Right cardiac atrium (tissue), 5 donors: ENCODE results near the gene PTPRG. TPM values are rescaled to one million over a fixed set of nuclear protein-coding genes. Genes with fewer than 3 reads are reported as not detected.
A peak's percentile ranks its signal among the peaks of the same experiment; 100 is the strongest.

Experiments
- ATAC-seq, 2 donors: fragments of 200-7000 bp; cut with Tn5 transposase; one replicate each; pipeline versions ENCODE4 v1.8.0 to v1.9.1; 2020; ENCODE audit warnings: moderate library complexity in 2 of 2, mild to moderate bottlenecking in 1 of 2
- DNase-seq, 3 donors: peaks; one replicate each; pipeline ENCODE4 v3.0.0-alpha.2; 2020
- H3K27ac ChIP-seq: one replicate; pipeline ENCODE4 v1.5.1; 2013; ENCODE audit warnings: mild to moderate bottlenecking, low read length, control low read depth, moderate library complexity
- H3K27me3 ChIP-seq: one replicate; pipeline ENCODE4 v1.6.1; 2013; ENCODE audit not compliant: control insufficient read depth, insufficient read depth
- H3K4me1 ChIP-seq: one replicate; pipeline ENCODE4 v1.6.1; 2013; ENCODE audit warnings: low read length; ENCODE audit not compliant: control insufficient read depth, insufficient read depth
- H3K4me3 ChIP-seq: one replicate; pipeline ENCODE4 v1.5.1; 2013; ENCODE audit warnings: low read length, control low read depth
- H3K9me3 ChIP-seq: one replicate; pipeline ENCODE4 v1.6.1; 2013; ENCODE audit warnings: low read length; ENCODE audit not compliant: control insufficient read depth
- WGBS: extraction: QIAGEN DNeasy Blood & Tissue Kit; methylation state at CpG from one replicate; pipeline ENCODE4 v1.1.7; 2013; 5-methylcytosine and 5-hydroxymethylcytosine counted together
- intact Hi-C, 4 donors: fragments of 100-400 bp; cut with DNase I; formaldehyde crosslinking; loops; one replicate each; pipeline versions ENCODE4 v1.11.0 to v1.14.0; 2022 to 2023
- polyA plus RNA-seq: library from polyadenylated mRNA; stranded (reverse); fragments of 200-250 nt; gene quantifications from one replicate; pipeline ENCODE4 v1.2.3, GENCODE V29; 2013
- total RNA-seq, 4 donors: library from RNA; stranded (reverse); fragmentation: NEBNext Ultra II Directional; extraction: Animal tissue kit (Norgen Biotek cat#: 25700); gene quantifications; one replicate each; pipeline ENCODE4 v1.2.1, GENCODE V29; 2021
- donor health status: healthy with polysubstance abuse.
- donor health status: DM: no; HTN: yes; CAD: no.
- donor health status: DM: no; HTN: no; CAD: no.
- donor health status: DM: no; HTN: yes; CAD: no; lungs with severe emphysema.
- donor health status: DM: yes; HTN: yes; CAD: no.

PTPRG gene
- total and polyA plus RNA-seq, 5 donors: 8.6 to 50.7 (median 32.3) TPM

DNA sequence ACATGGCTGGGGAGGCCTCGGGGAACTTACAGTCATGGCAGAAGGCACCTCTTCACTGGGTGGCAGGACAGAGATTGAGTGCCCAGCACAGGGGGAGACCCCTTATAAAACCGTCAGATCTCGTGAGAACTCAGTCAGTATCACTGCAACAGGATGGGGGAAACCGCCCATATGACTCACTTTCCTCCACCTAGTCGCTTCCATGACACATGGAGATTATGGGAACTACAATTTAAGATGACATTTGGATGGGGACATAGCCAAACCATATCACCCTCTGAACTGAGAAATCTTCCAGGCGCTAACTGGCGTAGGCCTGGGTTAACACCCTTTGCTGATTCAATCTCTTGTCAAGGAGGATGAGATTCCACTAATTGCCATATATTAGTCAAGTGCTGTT is 419.7 kb downstream of the PTPRG start:
- no peak overlapping the region for H3K4me3 ChIP-seq
- no peak for DNase-seq
- ATAC-seq: peak in 1 of 2 donors; percentile 54
- intact Hi-C loops: no loop called here
- H3K27me3 ChIP-seq: no peaks in the 10 kb centered on the region
- 89% methylated on average over 7 of the region's 7 CpGs for WGBS
- H3K27ac ChIP-seq: no peak overlapping the region
- no peaks in the 10 kb centered on the region for H3K9me3 ChIP-seq
- peaks cover 8% of the 10 kb centered on the region for H3K4me1 ChIP-seq

DNA sequence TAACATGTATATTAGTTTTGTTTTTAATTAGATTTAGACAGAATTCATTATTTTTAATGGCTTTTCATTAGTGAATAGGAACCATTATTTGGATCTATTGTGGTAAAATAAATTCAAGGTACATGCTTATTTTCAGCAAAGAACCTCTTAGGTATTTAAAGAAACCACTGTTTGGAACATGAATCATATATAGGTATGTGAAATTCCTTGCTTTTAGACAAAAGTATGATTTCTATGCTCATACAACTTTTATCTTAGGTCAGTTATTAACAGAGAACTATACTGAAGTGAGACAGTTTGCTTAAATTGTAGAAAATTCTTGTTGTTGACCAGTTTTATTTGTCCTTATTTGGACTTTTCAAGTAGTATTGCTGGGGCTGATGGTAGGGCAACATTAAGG is 422.1 kb downstream of the PTPRG start:
- Histone ChIP-seq H3K4me3 (no peak overlapping the region), H3K27ac (no peak overlapping the region), H3K4me1 (peaks cover 8% of the 10 kb centered on the region), H3K9me3 (no peaks in the 10 kb centered on the region), H3K27me3 (no peaks in the 10 kb centered on the region)
- DNase-seq: no peak
- intact Hi-C loops: no loop called here
- ATAC-seq: no peak

DNA sequence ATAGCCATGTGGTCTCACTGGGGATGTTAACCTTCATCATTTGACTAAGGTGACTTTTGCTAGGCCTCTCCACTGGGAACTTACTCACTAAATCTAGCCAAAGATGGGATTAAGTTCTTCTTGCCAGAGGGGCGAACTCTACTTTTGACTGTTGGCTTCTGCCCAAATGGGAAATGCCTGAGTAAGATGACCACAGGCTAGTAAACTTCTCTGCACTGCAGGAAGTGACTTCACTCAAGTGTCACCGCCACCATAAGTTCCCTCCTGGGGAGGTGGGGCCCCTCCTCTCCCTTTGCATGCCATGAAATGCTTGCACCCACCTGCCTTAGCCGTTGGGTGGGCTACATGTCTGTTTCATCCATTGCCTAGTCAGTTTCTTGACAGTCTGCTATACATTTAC is 423.6 kb downstream of the PTPRG start:
- H3K27me3 ChIP-seq: no peaks in the 10 kb centered on the region
- 56% methylated on average over 3 of the region's 3 CpGs for WGBS
- intact Hi-C loops: no loop called here
- no peak overlapping the region for H3K4me3 ChIP-seq
- ATAC-seq (peak in 1 of 2 donors; percentile 35), DNase-seq (no peak)
- peaks cover 11% of the 10 kb centered on the region for H3K4me1 ChIP-seq
- H3K9me3 ChIP-seq: no peaks in the 10 kb centered on the region
- no peak overlapping the region for H3K27ac ChIP-seq

DNA sequence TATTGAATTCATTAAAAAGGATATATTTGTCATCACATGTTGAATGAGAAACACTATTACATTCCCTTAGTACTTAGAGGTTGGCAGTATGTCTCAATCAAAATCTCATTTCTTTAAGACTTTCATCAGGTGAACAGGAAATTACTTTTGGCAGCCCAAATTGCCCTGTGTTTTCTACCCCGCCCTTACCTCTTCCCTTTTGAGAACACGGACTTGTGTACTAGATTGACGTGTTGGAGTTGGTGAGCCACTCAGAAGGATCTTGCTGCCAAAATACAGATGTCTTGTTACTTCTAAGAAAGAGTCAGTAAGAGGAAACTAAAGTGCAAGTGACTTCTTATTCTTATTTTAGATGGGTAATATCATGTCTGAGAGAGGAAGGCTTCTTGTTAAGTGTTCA is 425.1 kb downstream of the PTPRG start:
- Histone ChIP-seq H3K27ac (no peak overlapping the region), H3K27me3 (no peaks in the 10 kb centered on the region), H3K4me1 (peaks cover 5% of the 10 kb centered on the region), H3K4me3 (no peak overlapping the region), H3K9me3 (no peaks in the 10 kb centered on the region)
- ATAC-seq: no peak
- intact Hi-C loops: no loop called here
- no peak for DNase-seq
- WGBS: 78% methylated on average over 3 of the region's 3 CpGs

DNA sequence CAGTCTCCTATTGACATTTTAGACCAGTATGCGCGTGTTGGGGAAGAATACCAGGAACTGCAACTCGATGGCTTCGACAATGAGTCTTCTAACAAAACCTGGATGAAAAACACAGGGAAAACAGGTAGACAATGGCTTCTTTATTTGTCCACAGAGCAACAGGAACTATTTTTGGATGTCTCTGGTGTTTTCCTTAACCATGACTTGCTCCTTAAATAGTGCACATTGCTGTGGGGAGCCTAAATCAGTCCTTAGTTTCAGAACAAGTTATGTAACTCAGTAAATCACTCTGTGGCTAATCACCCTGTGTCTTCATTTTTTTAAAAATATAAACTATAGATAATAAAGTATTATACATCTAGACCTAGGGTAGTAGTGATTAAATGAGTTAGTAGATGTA is 428.3 kb downstream of the PTPRG start:
- intact Hi-C loops: no loop called here
- Histone ChIP-seq H3K9me3 (no peaks in the 10 kb centered on the region), H3K4me1 (peaks cover 5% of the 10 kb centered on the region), H3K27ac (no peak overlapping the region), H3K27me3 (no peaks in the 10 kb centered on the region), H3K4me3 (no peak overlapping the region)
- DNase-seq (no peak), ATAC-seq (no peak)
- WGBS: 71% methylated on average over 4 of the region's 4 CpGs

DNA sequence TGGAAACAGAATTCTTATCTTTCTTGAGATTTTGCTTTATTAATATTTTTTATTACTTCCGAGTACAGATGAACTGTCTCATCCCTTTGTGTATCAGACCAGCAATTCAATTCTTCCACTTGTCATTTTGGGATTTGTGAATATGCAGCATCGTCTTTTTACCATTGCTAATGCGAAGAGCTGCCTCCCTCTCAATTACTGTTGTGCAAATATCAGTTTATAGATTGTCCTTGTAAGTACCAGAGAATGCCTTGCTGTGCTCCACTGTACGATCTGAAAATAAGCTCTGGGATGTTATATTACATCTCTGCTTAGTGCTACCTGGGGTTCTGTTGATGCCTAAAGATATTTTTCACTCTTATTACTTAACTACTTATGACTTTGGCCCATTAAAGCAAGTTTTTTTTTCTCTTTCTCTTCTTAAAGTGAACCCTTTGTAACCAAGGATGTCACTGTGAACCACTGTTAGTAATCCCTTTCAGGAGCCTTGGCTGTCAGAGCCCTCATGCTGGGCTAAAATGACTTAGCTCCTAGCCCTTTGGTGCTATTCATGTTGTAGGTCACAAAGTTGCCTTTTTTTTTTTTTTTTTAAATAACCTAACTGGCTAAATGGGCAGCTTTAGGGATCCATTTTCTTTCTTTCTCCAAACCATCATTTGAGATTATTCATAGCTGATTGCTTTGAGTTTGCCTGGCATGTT is 429.1 kb downstream of the PTPRG start:
- Histone ChIP-seq H3K4me3 (no peak overlapping the region), H3K27me3 (no peaks in the 10 kb centered on the region), H3K27ac (no peak overlapping the region), H3K9me3 (no peaks in the 10 kb centered on the region), H3K4me1 (peaks cover 3% of the 10 kb centered on the region)
- DNase-seq (no peak), ATAC-seq (no peak)
- WGBS: 93% methylated on average over 4 of the region's 4 CpGs
- intact Hi-C loops: no loop called here

DNA sequence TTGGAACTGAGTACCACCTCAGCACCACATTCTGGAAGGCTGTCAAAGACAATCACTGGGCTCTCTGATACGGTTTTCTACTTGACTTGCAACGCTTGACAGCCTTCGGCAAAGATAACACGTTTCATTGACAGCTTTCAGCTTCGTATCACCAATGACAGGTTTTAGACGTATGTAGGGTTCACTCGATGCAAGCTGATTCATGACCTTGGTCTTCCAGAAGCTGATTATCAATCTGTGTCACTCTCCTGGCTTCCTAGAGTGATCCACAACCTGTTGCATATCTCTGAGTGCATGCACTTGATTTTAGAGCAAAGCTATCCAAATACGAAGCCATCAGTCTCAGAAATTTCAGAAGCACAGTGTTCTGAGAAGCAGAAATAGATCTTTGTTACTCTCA is 430.3 kb downstream of the PTPRG start:
- peak in 1 of 2 donors; percentile 39 for ATAC-seq
- intact Hi-C loops: no loop called here
- DNase-seq: no peak

DNA sequence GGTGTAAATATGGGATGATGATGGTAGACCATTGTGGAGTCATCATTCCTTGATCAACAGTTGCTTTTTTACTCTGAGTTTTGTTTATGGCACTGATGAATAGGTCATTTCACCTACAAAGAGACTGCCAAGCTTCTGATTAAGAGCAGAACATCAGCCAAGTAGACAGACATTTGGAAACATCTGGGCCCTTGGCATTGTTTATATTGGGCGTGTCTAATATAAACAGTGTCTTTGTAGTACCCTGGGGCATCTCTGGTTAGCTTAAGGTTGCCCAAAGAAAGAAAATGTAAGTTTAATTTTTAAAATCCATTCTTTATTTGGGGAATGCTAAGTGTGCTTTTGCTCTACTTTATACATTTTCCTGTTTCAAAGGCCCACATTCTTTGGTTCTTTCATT is 435.0 kb downstream of the PTPRG start:
- 65% methylated on average over 1 of the region's 1 CpG for WGBS
- ATAC-seq: no peak
- intact Hi-C loops: no loop called here

More for the DNA sequence above, 430.3 kb downstream of the PTPRG start:
- Histone ChIP-seq H3K27ac (peak overlapping the region; percentile 13), H3K9me3 (no peaks in the 10 kb centered on the region), H3K4me3 (no peak overlapping the region), H3K27me3 (no peaks in the 10 kb centered on the region), H3K4me1 (peaks cover 3% of the 10 kb centered on the region)
- WGBS: 70% methylated on average over 8 of the region's 8 CpGs

DNA sequence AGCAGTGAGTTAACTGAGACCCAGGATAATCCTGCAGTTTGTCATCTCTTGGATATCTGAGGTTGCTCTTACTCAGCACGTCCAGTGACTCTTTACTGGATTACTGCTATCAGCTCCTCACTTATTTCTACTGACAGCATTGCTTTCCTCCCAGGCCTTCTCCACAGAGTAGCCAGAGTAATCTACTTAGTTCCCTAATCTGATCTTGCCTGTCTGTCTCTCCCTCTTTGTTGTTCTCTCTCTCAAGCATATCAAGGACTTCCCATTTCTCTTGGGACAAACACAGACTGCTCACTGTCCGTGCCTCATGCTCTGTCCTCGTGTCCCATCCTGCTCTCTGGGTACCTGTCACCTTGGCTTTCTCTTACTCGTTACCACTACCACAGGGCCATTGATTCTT is 435.7 kb downstream of the PTPRG start:
- WGBS: 61% methylated on average over 4 of the region's 4 CpGs
- Histone ChIP-seq H3K4me1 (peaks cover 4% of the 10 kb centered on the region), H3K27ac (no peak overlapping the region), H3K27me3 (no peaks in the 10 kb centered on the region), H3K4me3 (no peak overlapping the region), H3K9me3 (no peaks in the 10 kb centered on the region)
- ATAC-seq: peak; percentile 37 to 40
- intact Hi-C loops: no loop called here
- DNase-seq: no peak

More for the DNA sequence above, 435.0 kb downstream of the PTPRG start:
- H3K4me1 ChIP-seq: peaks cover 4% of the 10 kb centered on the region
- no peaks in the 10 kb centered on the region for H3K9me3 ChIP-seq
- no peaks in the 10 kb centered on the region for H3K27me3 ChIP-seq
- H3K4me3 ChIP-seq: no peak overlapping the region
- H3K27ac ChIP-seq: no peak overlapping the region
- DNase-seq: no peak

DNA sequence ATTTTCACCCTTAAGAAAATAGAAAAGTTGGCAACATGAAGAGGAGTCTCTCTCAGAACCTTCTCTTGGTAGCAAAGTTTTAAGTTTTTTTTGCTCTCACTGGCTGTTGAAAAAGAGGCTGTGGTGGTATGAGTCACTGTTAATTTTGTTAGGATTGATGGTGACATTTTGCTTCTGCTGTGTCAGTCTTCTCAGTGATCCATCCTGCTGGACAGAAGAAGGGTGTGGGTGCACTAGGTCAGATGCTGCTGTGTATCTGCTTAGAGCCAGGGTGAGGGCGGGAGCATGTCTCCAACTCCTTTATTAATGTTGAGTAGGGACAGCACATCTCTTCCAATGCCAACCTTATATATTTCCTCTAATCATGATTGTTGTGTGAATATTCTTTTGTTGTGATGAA is 442.5 kb downstream of the PTPRG start:
- H3K4me3 ChIP-seq: no peak overlapping the region
- no peaks in the 10 kb centered on the region for H3K27me3 ChIP-seq
- no peak overlapping the region for H3K27ac ChIP-seq
- WGBS: 90% methylated on average over 1 of the region's 1 CpG
- intact Hi-C loops: no loop called here
- H3K4me1 ChIP-seq: no peaks in the 10 kb centered on the region
- ATAC-seq (peak in 1 of 2 donors; percentile 35), DNase-seq (no peak)
- H3K9me3 ChIP-seq: no peaks in the 10 kb centered on the region

DNA sequence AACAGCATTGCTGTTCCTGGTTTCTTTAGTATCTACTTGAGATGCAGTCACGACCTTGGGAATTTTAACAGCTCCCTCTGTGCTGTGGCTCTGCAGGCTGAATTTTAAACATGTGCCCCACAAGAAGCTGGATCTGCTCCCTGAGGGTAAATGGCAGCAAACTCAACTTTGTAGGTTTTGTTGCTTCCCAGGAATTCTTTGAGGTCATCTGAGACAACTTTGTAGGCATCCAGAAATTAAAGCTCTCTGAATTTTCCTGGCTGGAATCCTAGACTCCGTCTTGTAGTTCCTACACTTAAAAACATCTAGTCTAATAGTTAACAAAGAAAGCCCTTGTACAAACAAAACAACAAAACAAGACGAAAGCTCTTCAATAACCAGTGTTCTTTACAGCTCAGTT is 445.7 kb downstream of the PTPRG start:
- DNase-seq: no peak
- intact Hi-C loops: loop anchor here in 1 of 4 donors (5.0 kb wide), 1 partner anchor 50 kb away; no protein-coding TSS in a partner anchor
- 48% methylated on average over 3 of the region's 3 CpGs for WGBS
- Histone ChIP-seq H3K27me3 (no peaks in the 10 kb centered on the region), H3K4me1 (no peaks in the 10 kb centered on the region), H3K27ac (no peak overlapping the region), H3K9me3 (no peaks in the 10 kb centered on the region), H3K4me3 (no peak overlapping the region)
- no peak for ATAC-seq

DNA sequence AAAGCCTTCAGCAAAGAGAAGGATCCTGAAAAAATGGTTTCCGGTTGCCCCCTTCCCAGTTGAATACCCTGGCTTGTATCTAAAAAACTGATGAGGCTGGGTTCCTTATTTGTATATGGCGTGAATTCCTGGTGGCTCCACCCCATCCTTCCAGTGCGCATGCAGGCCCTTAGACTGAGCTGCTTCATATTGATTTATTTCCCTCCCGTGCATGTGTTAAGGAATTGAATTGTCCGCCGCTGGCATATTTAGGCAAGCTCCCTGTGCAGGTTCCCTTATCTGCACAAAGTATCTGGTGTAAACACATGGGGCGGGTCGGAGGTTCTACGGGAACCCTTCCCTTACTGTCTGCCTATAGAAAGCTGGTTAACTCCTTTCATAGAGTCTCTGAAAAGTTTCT is 449.6 kb downstream of the PTPRG start:
- H3K4me3 ChIP-seq: no peak overlapping the region
- 96% methylated on average over 9 of the region's 9 CpGs for WGBS
- no peaks in the 10 kb centered on the region for H3K4me1 ChIP-seq
- no peaks in the 10 kb centered on the region for H3K9me3 ChIP-seq
- H3K27me3 ChIP-seq: no peaks in the 10 kb centered on the region
- DNase-seq: no peak
- ATAC-seq: no peak
- intact Hi-C loops: no loop called here
- no peak overlapping the region for H3K27ac ChIP-seq
